Measurements from ENCODE around the gene BPHL.
A peak's percentile ranks its signal among the peaks of the same experiment; 100 is the strongest.
"Not testable (repeated sequence)": the region's sequence is repeated elsewhere in the genome, so short reads cannot be mapped to it uniquely, and the experiment has no call there.

The BPHL gene

DNA sequence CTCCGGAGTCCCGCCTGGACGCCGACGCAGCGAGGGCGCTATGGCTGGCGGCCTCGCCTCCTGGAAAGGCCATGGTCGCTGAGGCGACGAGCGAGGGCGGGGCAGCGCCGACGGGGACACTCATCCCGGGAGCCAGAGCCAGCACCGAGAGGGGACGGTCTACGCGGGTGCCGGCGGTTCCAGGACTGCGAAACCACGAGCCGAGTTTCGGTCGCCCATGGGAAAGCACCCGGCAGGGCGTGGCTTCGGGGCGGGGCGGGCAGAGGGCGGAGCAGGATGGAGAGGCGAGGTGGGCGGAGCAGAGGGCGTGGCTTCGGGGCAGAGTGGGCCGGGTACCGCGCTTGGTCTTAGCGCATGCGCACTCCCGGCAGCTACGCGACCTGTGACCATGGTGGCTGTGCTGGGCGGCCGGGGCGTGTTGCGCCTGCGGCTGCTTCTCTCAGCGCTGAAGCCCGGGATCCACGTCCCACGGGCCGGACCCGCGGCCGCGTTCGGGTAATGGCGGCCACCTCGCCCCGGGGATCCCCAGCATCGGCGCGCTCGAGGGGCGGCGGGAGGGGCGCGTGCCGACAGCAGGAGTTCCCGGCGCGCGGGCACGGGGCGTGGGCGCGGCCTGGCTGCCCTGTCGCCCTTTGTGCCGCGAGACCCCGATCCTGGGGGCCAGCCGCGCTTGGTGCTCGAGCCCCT, at the start of gene BPHL:
Gene BPHL (plus strand): TSS at position 359 of the 687 bp plus-strand sequence. CDS start 30 bp downstream, at position 389.
- peak within 1 kb of the TSS; percentile 67 for H3K4me3 ChIP-seq (ENCODE audit: low read depth, low read length)
- TF ChIP-seq, protein P1, sequence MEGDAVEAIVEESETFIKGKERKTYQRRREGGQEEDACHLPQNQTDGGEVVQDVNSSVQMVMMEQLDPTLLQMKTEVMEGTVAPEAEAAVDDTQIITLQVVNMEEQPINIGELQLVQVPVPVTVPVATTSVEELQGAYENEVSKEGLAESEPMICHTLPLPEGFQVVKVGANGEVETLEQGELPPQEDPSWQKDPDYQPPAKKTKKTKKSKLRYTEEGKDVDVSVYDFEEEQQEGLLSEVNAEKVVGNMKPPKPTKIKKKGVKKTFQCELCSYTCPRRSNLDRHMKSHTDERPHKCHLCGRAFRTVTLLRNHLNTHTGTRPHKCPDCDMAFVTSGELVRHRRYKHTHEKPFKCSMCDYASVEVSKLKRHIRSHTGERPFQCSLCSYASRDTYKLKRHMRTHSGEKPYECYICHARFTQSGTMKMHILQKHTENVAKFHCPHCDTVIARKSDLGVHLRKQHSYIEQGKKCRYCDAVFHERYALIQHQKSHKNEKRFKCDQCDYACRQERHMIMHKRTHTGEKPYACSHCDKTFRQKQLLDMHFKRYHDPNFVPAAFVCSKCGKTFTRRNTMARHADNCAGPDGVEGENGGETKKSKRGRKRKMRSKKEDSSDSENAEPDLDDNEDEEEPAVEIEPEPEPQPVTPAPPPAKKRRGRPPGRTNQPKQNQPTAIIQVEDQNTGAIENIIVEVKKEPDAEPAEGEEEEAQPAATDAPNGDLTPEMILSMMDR (IDR thresholded peaks at IDR 0.05; ENCODE audit: control insufficient read depth, extremely low read depth, insufficient read depth): no peak
- peak; percentile 64 for DNase-seq (ENCODE audit: low read depth)

DNA sequence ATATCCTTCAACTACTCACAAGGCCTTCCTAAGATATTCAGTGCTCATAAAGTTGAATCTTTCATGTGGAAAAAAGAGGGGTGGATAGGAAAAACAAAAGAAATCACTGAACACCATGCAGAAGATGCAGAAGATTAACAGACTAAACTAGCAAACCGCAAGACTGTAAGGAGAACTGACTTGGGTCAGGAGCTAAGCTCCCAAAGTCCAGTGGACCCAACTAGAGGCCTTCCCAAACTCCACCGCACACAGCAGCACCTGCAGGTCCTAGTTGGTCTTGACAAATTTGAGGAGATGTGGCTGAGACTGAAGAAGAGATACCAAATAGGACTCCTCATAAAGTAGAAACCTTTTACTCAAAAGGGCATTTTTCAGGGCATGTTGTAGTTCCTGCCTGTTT, 46.9 kb upstream of the BPHL start:
- H3K4me3 ChIP-seq (ENCODE audit: low read depth, low read length): no peak overlapping the region
- no peak for DNase-seq (ENCODE audit: low read depth)
- TF ChIP-seq, protein P1 (IDR thresholded peaks at IDR 0.05; ENCODE audit: control insufficient read depth, extremely low read depth, insufficient read depth): no peak

GRCh38 chr6:3072798-3073197, 45.7 kb upstream of the BPHL start:
- TF ChIP-seq, protein P1 (IDR thresholded peaks at IDR 0.05; ENCODE audit: control insufficient read depth, extremely low read depth, insufficient read depth): no peak
- no peak for DNase-seq (ENCODE audit: low read depth)
- no peak overlapping the region for H3K4me3 ChIP-seq (ENCODE audit: low read depth, low read length)

- no peak for DNase-seq (ENCODE audit: low read depth)
- TF ChIP-seq, protein P1 (IDR thresholded peaks at IDR 0.05; ENCODE audit: control insufficient read depth, extremely low read depth, insufficient read depth): no peak
Observed at GRCh38 chr6:3073382-3073781, 45.1 kb upstream of the BPHL start.

GRCh38 chr6:3075772-3076113, 42.8 kb upstream of the BPHL start:
- no peak overlapping the region for H3K4me3 ChIP-seq (ENCODE audit: low read depth, low read length)
- TF ChIP-seq, protein P1 (IDR thresholded peaks at IDR 0.05; ENCODE audit: control insufficient read depth, extremely low read depth, insufficient read depth): no peak
- DNase-seq (ENCODE audit: low read depth): no peak

More at GRCh38 chr6:3073382-3073781, 45.1 kb upstream of the BPHL start:
- H3K4me3 ChIP-seq (ENCODE audit: low read depth, low read length): no peak overlapping the region

- DNase-seq (ENCODE audit: low read depth): no peak
- H3K4me3 ChIP-seq (ENCODE audit: low read depth, low read length): no peak overlapping the region
- TF ChIP-seq, protein P1 (IDR thresholded peaks at IDR 0.05; ENCODE audit: control insufficient read depth, extremely low read depth, insufficient read depth): no peak
Observed at GRCh38 chr6:3076320-3076719, 42.2 kb upstream of the BPHL start.

DNA sequence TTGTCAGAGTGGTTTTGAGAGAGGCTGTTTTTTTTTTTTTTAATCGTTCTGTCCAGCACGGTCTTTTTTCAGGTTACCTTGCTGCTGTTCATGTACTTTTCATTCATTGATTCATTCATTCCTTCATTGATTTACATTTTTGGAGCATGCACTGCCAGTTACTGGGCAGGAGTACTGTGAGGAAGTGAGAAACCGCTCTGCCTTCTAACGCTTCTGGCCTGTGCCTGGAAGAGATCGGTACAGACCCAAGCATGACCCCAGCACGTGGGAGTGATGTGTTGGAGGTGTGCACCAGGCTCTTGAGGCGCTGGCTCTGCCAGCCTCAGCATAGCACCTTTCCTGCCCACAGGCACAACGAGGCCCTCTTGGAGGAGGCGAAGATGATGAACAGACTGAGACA, 41.1 kb upstream of the BPHL start:
- TF ChIP-seq, protein P1 (IDR thresholded peaks at IDR 0.05; ENCODE audit: control insufficient read depth, extremely low read depth, insufficient read depth): no peak
- no peak overlapping the region for H3K4me3 ChIP-seq (ENCODE audit: low read depth, low read length)
- no peak for DNase-seq (ENCODE audit: low read depth)

DNA sequence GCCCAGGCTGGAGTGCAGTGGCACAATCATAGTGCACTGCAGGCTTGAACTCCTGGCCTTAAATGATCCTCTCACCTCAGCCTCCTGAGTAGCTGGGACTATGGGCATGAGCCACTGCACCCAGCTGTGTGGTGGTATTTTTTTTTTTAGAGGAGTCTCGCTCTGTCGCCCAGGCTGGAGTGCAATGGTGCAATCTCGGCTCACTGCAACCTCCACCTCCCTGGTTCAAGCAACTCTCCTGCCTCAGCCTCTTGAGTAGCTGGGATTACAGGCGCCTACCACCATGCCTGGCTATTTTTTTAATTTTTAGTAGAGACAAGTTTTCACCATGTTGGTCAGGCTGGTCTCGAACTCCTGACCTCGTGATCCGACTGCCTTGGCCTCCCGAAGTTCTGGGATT, 39.6 kb upstream of the BPHL start:
- H3K4me3 ChIP-seq (ENCODE audit: low read depth, low read length); DNase-seq (ENCODE audit: low read depth): not testable (repeated sequence)

All from LNCaP clone FGC (cell line).